Gastroesophageal sphincter (tissue), 4 donors: Measurements from ENCODE around the gene BCKDK. TPM values are rescaled to one million over a fixed set of nuclear protein-coding genes. Genes with fewer than 3 reads are reported as not detected.
"Not testable (repeated sequence)": the region's sequence is repeated elsewhere in the genome, so short reads cannot be mapped to it uniquely, and the experiment has no call there.

ENCODE experiments used
- ATAC-seq: fragments of 150-250 bp; one replicate; pipeline ENCODE4 v1.9.1; 2016; ENCODE audit warnings: mild to moderate bottlenecking, moderate library complexity
- H3K27ac ChIP-seq, 4 donors: fragments of 200-600 bp; sonication (generic) in 3 of 4; 1 replicate in 3 of 4; 2 replicates in 1 of 4; pipeline ENCODE4 v1.5.1; 2016 to 2019
- H3K27me3 ChIP-seq: fragments of 200-600 bp; sonication (generic); one replicate; pipeline ENCODE4 v1.5.1; 2019
- H3K36me3 ChIP-seq, 2 donors: fragments of 200-600 bp; sonication (generic); one replicate each; pipeline ENCODE4 v1.5.1; 2019; ENCODE audit warnings: control low read depth in 1 of 2
- H3K4me1 ChIP-seq, 3 donors: fragments of 200-600 bp; sonication (generic); 1 replicate in 2 of 3; 2 replicates in 1 of 3; pipeline ENCODE4 v1.5.1; 2016 to 2019; ENCODE audit warnings: control low read depth in 2 of 3
- H3K4me3 ChIP-seq, 2 donors: fragments of 200-600 bp; sonication (generic); one replicate each; pipeline ENCODE4 v1.5.1; 2019; ENCODE audit warnings: mild to moderate bottlenecking in 1 of 2, moderate library complexity in 1 of 2
- H3K9me3 ChIP-seq, 3 donors: fragments of 200-600 bp; sonication (generic); one replicate each; pipeline ENCODE4 v1.5.1; 2017 to 2019; ENCODE audit warnings: control low read depth in 2 of 3
- CTCF ChIP-seq, 4 experiments: fragments of 200-600 bp in 2 of 4; fragments of 450-650 bp in 2 of 4; sonication (generic) in 1 of 4; IDR thresholded peaks; one replicate each; pipeline ENCODE4 v1.5.1; 2017 to 2019; ENCODE audit warnings: antibody characterized with exemption in 4 of 4, mild to moderate bottlenecking in 2 of 4, moderate library complexity in 2 of 4
- EP300 ChIP-seq: sonication (generic); formaldehyde crosslinking; IDR thresholded peaks from one replicate; pipeline ENCODE4 v1.6.1; 2017; ENCODE audit warnings: antibody characterized with exemption, mild to moderate bottlenecking
- POLR2A ChIP-seq, 2 donors: fragments of 450-650 bp; IDR thresholded peaks; one replicate each; pipeline ENCODE4 v1.6.1; 2017; ENCODE audit warnings: antibody characterized with exemption in 2 of 2, mild to moderate bottlenecking in 2 of 2, moderate library complexity in 1 of 2
- POLR2AphosphoS5 ChIP-seq: sonication (generic); formaldehyde crosslinking; IDR thresholded peaks from one replicate; pipeline ENCODE4 v1.6.1; 2017; ENCODE audit warnings: antibody characterized with exemption
- WGBS, 2 donors: methylation state at CpG; one replicate each; pipeline ENCODE4 v1.1.5; 2018; ENCODE audit warnings: low coverage in 1 of 2; 5-methylcytosine and 5-hydroxymethylcytosine counted together
- total RNA-seq, 4 donors: library from RNA; depleted of rRNA; stranded (reverse); fragments of >200 nt; gene quantifications; one replicate each; pipeline ENCODE4 v1.1.0, GENCODE V29; 2016

The BCKDK gene
- total RNA-seq, 4 donors from 2014 or later = 26.5 to 70.2 (median 39.8) TPM

DNA sequence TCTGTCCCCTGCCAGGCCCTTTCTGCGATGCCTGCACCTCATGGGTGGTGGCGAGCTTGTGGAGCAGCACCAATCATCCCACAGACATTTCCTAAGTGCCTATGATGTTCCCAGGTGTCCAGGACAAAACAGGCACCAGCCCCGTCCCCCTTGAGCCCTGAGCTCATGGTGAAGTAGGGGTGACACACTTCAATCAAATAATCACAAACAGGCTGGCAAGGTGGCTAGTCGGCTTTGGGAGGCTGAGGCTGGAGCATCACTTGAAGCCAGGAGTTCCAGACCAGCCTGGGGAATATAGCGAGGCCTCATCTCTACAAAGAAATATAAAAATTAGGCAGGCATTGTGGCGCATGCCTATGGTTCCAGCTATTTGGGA lies 28.1 kb downstream of the BCKDK start:
- Histone ChIP-seq H3K9me3 (no peaks in the 10 kb centered on the region), H3K27ac (no peak overlapping the region), H3K36me3 (peaks cover 0 to 23% of the 10 kb centered on the region in 2 donors), H3K4me1 (peaks cover 0 to 21% (median 5%) of the 10 kb centered on the region in 3 donors), H3K27me3 (peaks cover 22% of the 10 kb centered on the region), H3K4me3 (no peak overlapping the region)
- ATAC-seq = no peak
- 73 to 92% methylated on average over 2 to 4 of the region's 6 CpGs for WGBS, 2 donors
- TF ChIP-seq CTCF (IDR thresholded peaks at IDR 0.05) (no peak), POLR2AphosphoS5 (no peak), EP300 (no peak), POLR2A (IDR thresholded peaks at IDR 0.05) (no peak)

DNA sequence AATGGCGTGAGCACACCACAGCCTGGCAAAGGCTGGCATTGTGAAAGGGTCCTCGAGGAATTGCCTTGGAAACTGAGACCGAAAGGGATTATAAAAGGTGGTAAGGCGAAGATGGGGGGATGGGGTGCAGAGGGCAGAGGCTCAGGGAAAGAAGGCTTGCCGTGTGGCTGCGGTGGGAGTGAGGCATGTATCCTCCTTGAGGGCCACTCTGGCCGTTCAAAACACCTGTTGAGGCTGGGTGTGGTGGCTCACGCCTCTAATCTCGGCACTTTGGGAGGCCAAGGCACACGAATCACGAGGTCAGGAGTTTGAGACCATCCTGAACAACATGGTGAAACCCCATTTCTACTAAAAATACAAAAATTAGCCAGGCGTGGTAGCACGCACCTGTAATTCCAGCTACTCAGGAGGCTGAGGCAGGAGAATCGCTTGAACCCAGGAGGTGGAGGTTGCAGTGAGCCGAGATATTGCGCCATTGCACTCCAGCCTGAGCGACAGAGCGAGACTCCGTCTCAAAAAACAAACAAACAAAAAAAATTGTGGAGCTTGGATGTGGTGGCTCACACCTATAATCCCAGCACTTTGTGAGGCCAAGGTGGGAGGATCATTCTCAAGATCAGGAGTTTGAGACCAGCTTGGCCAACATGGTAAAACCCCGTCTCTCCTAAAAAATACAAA lies 28.8 kb downstream of the BCKDK start:
- not testable (repeated sequence) for H3K4me3 ChIP-seq, H3K27ac ChIP-seq, ATAC-seq, H3K9me3 ChIP-seq
- Histone ChIP-seq H3K36me3 (peaks cover 0 to 16% of the 10 kb centered on the region in 2 donors), H3K4me1 (peaks cover 0 to 28% (median 12%) of the 10 kb centered on the region in 3 donors), H3K27me3 (peaks cover 22% of the 10 kb centered on the region)
- 89 to 90% methylated on average over 10 to 11 of the region's 20 CpGs for WGBS, 2 donors

GRCh38 chr16:31138621-31139578 lies 30.7 kb downstream of the BCKDK start:
- Histone ChIP-seq H3K4me1 (peaks cover 0 to 37% (median 18%) of the 10 kb centered on the region in 3 donors), H3K27ac (peak overlapping the region in 2 of 4 donors; percentile 58 to 69), H3K4me3 (peak overlapping the region in 1 of 2 donors; percentile 12), H3K27me3 (peaks cover 22% of the 10 kb centered on the region), H3K36me3 (no peaks in the 10 kb centered on the region), H3K9me3 (no peaks in the 10 kb centered on the region)
- 67 to 84% methylated on average over 3 of the region's 27 CpGs for WGBS, 2 donors
- ATAC-seq = no peak
- no peak for TF ChIP-seq POLR2AphosphoS5

DNA sequence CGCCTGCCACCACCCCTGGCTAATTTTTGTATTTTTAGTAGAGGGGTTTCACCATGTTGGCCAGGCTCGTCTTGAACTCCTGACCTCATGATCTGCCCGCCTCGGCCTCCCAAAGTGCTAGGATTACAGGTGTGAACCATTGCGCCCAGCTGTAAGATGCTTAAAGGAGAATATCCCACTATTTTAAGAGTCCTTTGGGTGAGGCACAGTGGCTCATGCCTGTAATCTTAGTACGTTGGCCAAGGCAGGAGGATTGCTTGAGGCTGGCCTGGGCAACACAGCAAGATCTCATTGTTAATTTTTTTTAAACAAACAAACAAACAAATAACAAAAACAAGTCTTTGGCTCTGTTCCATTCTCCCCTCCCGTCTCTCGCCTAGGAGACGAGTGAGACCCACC lies 32.9 kb downstream of the BCKDK start:
- H3K36me3 ChIP-seq, H3K27me3 ChIP-seq, ATAC-seq, H3K4me3 ChIP-seq, H3K9me3 ChIP-seq: not testable (repeated sequence)
- 85% methylated on average over 6 of the region's 9 CpGs; no CpG with 5 or more reads in 1 of the 2 donors for WGBS, 2 donors
- peaks cover 0 to 30% (median 15%) of the 10 kb centered on the region in 3 donors for H3K4me1 ChIP-seq
- H3K27ac ChIP-seq = peak overlapping the region in 3 of 4 donors; percentile 80 to 86 (median 82)

DNA sequence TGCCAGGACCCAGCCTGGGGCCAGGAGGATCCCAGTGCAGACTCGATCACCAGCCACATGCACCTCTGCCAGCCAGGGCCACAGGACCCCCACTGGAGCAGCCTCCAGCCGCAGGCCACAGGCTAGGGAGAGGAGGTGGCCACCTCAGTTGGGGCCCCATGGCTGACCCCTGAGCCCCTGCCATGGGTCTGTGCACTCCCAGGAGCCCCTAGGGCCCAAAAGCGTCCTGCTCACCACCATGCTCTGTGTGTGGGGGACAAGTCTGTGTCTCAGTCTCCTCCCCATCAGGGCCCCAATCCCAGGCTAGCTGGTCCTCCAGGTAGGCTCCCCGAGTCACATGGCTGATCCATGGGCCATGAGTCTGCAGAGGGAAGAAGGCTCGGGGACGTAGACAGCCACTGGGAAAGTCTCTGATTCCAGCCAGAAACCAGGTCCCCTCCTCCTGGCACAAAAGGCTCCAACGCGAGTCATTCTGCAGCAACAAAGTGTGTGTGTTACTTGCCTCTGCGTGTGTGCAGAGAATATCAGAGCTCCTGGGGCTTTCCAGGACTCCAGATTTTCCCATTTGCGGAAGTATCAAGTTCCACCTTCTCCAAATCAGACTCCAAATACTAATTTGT lies 33.4 kb downstream of the BCKDK start:
- peaks cover 0 to 30% (median 15%) of the 10 kb centered on the region in 3 donors for H3K4me1 ChIP-seq
- H3K9me3 ChIP-seq = no peaks in the 10 kb centered on the region
- WGBS, 2 donors = 18% methylated on average over 5 of the region's 10 CpGs; no CpG with 5 or more reads in 1 of the 2 donors
- H3K27me3 ChIP-seq = peaks cover 5% of the 10 kb centered on the region
- peak; percentile 11 for ATAC-seq
- no peaks in the 10 kb centered on the region for H3K36me3 ChIP-seq
- H3K27ac ChIP-seq = peak overlapping the region; percentile 16 to 86 (median 81)
- H3K4me3 ChIP-seq = peak overlapping the region in 1 of 2 donors; percentile 62
- no peak for TF ChIP-seq POLR2AphosphoS5
- no peak for TF ChIP-seq POLR2A (IDR thresholded peaks at IDR 0.05)
- TF ChIP-seq EP300 = no peak
- TF ChIP-seq CTCF (IDR thresholded peaks at IDR 0.05) = no peak
